Measurements from ENCODE around the gene KARS1.
"Not testable (repeated sequence)": the region's sequence is repeated elsewhere in the genome, so short reads cannot be mapped to it uniquely, and the experiment has no call there.

Gene KARS1

GRCh38 chr16:75622761-75623605, 24.5 kb downstream of the KARS1 start, which contains the start of gene ADAT1:
Gene ADAT1, minus strand, starts transcription at chr16:75623281. Its CDS starts 2,482 bp downstream, at chr16:75620799.
- peak; percentile 68 for DNase-seq

GRCh38 chr16:75621170-75621477, 26.3 kb downstream of the KARS1 start:
- DNase-seq, result peak; percentile 11

- no peak for DNase-seq
Observed at GRCh38 chr16:75620326-75621169, 26.9 kb downstream of the KARS1 start.

- no peak for DNase-seq
Observed at GRCh38 chr16:75618780-75619179, 28.7 kb downstream of the KARS1 start.

- no peak for DNase-seq
Observed at GRCh38 chr16:75617121-75617520, 30.3 kb downstream of the KARS1 start.

- DNase-seq, result no peak
Observed at GRCh38 chr16:75616521-75617010, 30.9 kb downstream of the KARS1 start.

- DNase-seq, result no peak
Observed at GRCh38 chr16:75615619-75616018, 31.8 kb downstream of the KARS1 start.

GRCh38 chr16:75614066-75614897, 33.2 kb downstream of the KARS1 start:
- peak; percentile 32 for DNase-seq

GRCh38 chr16:75606507-75606906, 41.0 kb downstream of the KARS1 start:
- no peak for DNase-seq

GRCh38 chr16:75603241-75603640, 44.2 kb downstream of the KARS1 start:
- DNase-seq, result no peak

GRCh38 chr16:75599452-75600277, 47.8 kb downstream of the KARS1 start:
- no peak for DNase-seq

- DNase-seq, result no peak
Observed at GRCh38 chr16:75593825-75594820, 53.3 kb downstream of the KARS1 start.

GRCh38 chr16:75593308-75593707, 54.2 kb downstream of the KARS1 start:
- no peak for DNase-seq

GRCh38 chr16:75591927-75592326, 55.5 kb downstream of the KARS1 start:
- not testable (repeated sequence) for DNase-seq

- DNase-seq, result no peak
Observed at GRCh38 chr16:75590920-75591843, 56.3 kb downstream of the KARS1 start.

GRCh38 chr16:75589306-75589705, 58.2 kb downstream of the KARS1 start:
- DNase-seq, result no peak

- no peak for DNase-seq
Observed at GRCh38 chr16:75588716-75589115, 58.7 kb downstream of the KARS1 start.

GRCh38 chr16:75584108-75584507, 63.4 kb downstream of the KARS1 start:
- no peak for DNase-seq

GRCh38 chr16:75579281-75579834, 68.1 kb downstream of the KARS1 start:
- DNase-seq, result no peak
